ENCODE measurements around the gene CSNK1G1.
A peak's percentile ranks its signal among the peaks of the same experiment; 100 is the strongest.

The CSNK1G1 gene

DNA sequence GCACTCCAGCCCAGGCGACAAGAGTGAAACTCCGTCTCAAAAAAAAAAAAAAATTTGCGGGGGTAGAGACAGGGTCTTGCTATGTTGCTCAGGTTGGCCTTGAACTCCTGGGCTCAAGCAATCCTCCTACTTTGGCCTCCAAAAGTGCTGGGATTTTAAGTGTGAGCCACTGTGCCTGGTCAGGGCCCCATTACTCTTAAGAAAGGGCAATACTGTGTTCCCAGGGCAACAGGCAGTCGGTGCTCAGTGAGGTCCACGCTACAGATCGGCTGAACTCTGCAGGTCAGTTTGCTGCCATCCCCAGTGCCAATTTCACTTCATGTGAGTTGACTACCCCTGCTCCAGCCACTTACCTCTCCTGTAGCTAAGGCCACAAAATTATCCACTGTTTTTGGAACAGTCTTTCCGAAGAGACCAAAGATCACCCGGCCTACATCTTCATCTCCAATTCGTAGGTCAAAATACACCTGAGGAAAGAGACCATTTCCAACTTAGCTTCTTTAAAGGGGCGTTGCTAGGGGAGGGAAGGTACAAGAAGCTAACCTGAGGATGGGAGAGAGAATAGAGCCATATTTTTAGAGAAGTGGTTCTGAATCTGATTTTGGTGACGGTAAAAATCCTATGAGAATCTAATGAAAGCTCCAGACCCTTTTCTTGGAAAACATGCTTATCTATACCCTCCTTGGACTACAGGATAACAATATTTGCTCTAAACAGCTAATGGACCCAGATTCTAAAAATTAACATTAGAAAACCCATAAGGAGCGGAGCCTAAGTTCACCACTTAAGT, 194.1 kb downstream of the CSNK1G1 start:
- TF ChIP-seq, protein P1, sequence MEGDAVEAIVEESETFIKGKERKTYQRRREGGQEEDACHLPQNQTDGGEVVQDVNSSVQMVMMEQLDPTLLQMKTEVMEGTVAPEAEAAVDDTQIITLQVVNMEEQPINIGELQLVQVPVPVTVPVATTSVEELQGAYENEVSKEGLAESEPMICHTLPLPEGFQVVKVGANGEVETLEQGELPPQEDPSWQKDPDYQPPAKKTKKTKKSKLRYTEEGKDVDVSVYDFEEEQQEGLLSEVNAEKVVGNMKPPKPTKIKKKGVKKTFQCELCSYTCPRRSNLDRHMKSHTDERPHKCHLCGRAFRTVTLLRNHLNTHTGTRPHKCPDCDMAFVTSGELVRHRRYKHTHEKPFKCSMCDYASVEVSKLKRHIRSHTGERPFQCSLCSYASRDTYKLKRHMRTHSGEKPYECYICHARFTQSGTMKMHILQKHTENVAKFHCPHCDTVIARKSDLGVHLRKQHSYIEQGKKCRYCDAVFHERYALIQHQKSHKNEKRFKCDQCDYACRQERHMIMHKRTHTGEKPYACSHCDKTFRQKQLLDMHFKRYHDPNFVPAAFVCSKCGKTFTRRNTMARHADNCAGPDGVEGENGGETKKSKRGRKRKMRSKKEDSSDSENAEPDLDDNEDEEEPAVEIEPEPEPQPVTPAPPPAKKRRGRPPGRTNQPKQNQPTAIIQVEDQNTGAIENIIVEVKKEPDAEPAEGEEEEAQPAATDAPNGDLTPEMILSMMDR (IDR thresholded peaks at IDR 0.05), result no peak
- no peak for DNase-seq (ENCODE audit: low spot score)
- peak overlapping the region; percentile 92 for H3K4me3 ChIP-seq

DNA sequence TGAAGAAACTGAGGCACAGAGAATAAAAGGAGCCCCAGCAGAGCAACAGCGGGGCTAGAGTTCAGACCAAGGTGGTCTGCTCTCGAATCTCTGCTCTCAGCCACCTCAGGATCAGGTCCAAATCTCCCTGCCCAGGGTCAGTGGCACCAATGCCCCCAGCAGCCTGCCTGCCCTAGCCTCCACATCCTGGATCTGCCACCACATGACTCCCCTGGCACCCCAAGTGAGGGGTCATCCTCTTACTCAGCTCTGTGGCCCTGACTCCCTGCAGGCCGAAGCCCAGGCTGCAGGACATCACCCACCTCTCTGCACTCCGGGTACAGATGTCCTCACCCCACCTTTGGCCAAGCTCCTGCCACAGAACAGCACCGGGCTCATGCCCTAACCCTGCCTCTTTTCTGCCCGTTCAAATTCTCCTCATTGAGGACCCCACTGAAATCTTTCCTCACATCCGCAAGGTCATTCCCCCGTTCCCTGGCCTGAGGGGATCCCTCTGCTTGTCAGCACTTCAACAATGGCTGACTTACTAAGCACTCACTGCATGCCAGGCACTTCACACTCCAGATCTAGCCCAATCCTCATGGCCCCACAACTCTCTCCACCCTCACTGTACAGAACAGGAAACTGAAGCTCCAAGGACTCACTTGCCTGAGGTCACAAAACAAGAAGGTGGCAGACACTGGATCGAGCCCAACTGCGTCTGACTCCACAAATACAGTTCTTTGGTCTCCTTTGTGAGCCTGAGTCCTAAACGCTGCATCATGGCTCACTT, 197.4 kb downstream of the CSNK1G1 start:
- Histone ChIP-seq H3K4me3 (no peak overlapping the region), H3K27ac (no peak overlapping the region)
- DNase-seq (ENCODE audit: low spot score), result peak; percentile 63
- TF ChIP-seq, protein P1 (IDR thresholded peaks at IDR 0.05), result no peak

More for the DNA sequence above, 194.1 kb downstream of the CSNK1G1 start:
- peak overlapping the region; percentile 55 to 90 for H3K27ac ChIP-seq

DNA sequence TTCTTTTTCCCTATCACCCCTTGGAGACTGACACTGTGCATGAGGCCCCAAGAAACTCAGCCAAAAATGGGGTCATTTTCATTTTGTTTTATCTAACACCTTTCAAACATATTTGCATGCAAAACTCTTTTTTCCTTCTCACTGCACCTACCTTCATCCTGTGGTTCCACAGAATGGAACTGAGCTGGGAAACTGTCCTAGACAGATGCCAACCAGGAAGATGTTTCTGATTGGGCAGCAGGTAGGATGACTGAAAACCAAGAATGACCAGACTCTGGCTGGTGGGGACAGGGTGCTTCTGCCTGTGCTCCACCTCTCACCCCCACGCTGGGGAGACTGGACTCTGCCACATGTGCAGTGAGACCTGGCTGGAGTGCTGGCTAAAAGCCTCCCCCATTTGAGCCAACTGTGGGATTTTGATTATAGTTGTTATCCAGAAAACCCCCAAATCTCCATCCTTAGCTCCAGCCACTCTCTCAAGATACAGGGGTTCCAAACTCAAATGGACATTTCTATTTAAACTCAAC, 198.3 kb downstream of the CSNK1G1 start:
- peak; percentile 53 for DNase-seq (ENCODE audit: low spot score)
- Histone ChIP-seq H3K4me3 (no peak overlapping the region), H3K27ac (no peak overlapping the region)
- TF ChIP-seq, protein P1 (IDR thresholded peaks at IDR 0.05), result no peak

DNA sequence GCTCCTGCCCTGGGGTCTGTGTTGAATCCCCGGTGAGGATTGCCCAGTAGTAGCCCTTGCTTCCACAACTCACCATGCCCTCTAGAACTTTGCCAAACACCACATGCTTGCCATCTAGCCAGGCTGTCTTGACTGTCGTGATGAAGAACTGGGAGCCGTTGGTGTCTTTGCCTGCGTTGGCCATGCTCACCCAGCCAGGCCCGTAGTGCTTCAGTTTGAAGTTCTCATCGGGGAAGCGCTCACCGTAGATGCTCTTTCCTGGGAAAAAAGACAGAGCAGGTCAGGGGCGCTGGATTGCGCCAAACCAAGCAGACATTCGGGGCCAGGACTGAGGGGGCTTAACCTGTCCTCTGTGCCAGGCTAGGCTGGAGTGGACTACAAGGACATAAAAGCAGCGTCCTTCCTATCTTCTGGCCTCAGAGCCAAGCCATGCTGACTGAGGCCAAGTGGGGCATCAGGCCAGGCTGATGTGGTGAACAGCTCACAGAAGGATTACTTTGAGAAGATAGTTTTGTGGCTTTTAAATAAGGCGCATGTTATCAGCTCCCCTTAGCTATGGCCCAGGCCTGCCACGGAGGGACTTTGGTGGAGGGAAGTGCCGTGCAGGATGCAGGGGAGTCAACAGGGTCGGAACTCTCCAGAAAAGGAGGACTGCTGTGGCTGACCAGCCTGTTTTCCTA, 199.2 kb downstream of the CSNK1G1 start:
- TF ChIP-seq, protein P1 (IDR thresholded peaks at IDR 0.05), result no peak
- Histone ChIP-seq H3K27ac (no peak overlapping the region), H3K4me3 (no peak overlapping the region)
- no peak for DNase-seq (ENCODE audit: low spot score)

DNA sequence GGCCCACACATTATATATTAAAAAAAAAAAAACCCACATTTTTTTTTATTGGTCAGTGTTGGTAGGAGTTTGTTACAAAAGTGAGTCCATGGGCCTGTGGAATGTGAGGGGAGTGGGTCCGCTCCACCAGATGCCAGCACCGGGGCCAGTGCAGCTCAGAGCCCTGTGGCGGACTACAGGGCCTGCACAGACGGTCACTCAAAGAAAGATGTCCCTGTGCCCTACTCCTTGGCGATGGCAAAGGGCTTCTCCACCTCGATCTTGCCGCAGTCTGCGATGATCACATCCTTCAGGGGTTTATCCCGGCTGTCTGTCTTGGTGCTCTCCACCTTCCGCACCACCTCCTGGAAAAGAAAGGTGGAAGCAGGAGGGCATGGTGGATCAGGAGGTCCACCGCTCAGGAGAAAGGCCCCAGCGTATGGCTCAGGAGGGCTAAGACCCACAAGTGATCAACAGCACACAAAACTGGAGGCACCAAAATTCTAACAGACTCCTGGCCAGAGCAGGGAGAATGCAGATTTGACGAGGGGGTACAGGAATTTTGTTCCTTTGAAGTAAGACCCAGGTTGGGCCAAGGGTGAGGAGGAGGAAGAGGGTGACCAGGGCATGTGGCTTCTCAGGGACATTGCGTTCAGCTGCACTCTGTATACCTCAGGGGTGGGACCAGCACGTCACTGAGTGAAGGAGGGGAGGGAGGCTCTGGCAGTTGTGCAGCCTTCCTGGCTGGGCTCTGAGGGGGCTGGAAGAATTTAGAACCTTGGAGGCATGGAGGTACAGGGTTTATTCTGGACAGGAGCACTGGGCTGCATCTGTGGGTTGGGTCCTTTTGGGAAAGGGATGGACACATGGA, 199.9 kb downstream of the CSNK1G1 start:
- TF ChIP-seq, protein P1 (IDR thresholded peaks at IDR 0.05), result no peak
- no peak overlapping the region for H3K27ac ChIP-seq
- DNase-seq (ENCODE audit: low spot score), result no peak

More for the DNA sequence above, 199.9 kb downstream of the CSNK1G1 start:
- no peak overlapping the region for H3K4me3 ChIP-seq

Data from coronary artery (tissue), 2 donors.